Glomerular visceral epithelial cell (primary cell): ENCODE data around the gene ARNT2.

Experiments
- DNase-seq: peaks from one replicate; pipeline ENCODE4 v3.0.0-alpha.2; 2016; ENCODE audit errors: extremely low spot score

Gene ARNT2

DNA sequence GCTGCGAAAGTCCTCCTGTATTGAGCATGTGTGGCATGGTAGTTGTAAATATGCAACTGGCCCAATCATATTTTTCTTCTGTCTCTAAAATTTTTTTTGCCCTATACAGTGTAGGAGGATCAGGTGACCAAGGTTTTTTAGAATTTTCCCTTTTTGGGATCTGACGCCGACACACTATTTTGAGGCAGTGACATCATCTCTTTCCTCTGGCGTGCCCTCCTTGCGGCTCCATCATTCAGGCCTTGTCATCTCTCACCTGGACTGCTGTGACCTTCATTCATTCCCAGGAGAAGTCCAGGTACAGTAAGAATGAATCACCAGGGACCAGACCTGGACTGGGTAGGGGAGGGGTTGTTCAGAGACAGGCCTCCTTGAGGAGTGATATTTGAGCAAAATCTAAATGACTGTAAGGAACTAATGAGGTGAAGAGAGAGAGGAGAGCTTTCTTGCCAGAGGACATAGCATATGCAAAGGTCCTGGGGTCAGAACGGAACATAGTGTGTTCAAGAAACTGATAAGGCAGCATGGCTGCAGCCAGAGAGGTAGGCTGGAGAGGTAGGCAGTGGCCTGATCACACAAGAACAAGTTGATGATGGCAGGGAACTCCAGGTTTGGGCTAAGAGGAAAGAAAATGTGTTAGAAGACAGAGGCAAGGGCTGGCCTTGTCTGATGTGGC, 38.7 kb downstream of the ARNT2 start:
- DNase-seq: no peak

GRCh38 chr15:80444680-80445251, 40.6 kb downstream of the ARNT2 start:
- DNase-seq: no peak

GRCh38 chr15:80445300-80446041, 41.3 kb downstream of the ARNT2 start:
- no peak for DNase-seq

DNA sequence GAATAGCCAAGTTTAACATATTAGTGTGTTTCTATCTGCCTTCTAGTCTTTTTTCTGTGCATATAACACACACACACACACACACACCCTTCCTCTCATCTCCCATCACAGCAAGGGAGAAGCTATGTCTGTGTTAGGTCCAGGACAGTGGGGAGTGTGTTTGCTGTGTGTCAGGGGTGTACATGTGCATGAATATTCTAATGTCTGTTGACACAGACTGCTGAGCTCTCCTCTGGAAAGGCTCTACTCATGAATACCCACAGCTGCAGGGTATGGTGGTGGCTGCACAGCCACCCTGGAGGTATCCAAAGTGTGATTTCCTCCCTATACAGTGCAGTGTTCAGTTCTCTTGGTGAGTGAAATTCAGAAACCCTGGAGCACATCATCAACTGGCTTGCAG, 42.9 kb downstream of the ARNT2 start:
- no peak for DNase-seq

- DNase-seq: no peak
Measured at GRCh38 chr15:80449825-80450224, 45.6 kb downstream of the ARNT2 start.

GRCh38 chr15:80450811-80451321, 46.7 kb downstream of the ARNT2 start:
- DNase-seq: no peak

DNA sequence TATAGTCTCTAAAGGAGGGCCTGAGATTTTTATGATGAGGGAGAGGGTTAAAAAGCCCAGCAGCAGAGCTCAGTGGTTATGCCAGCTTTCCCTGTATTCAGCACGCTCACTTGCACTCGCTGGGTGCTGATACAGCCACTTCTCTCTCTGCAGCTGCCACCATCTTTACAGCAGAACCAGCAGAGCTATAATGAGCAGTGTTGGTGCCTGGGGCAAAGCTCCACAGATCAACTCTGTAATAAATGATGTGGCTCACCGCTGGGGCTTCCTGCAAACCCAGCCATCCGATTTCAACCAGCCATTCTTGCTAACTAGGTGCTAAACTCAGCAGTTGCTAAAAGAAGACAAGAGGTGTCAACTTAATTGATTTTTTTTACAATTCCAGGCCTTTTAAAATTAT, 48.0 kb downstream of the ARNT2 start:
- no peak for DNase-seq

DNA sequence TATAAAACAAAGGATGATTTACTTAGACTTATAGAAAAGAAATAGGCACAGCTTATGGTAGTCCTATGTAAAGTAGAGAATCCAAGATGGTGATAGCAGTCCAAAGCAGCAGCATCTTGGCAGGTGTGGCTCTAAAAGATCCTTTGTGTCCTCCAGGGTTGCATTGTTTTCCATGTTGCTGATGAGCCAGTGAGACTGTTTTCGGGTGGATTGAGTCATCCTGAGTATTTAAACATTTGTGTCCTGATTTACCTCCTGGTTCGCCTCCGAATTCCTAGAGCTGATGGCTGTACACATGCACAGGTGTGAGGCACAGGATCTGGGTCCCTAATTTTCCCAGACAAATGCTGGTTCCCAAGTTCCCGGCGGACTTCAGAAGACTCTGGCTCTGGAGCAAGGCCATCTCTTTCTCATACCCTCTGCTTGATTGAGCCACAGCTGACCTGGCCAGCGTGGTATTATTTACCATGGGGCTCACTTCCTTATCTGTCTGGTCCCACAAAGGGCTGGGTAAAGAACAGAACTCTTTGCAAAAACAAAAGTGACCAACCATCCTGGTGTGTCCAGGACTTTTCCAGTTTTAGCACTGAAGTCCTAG, 51.0 kb downstream of the ARNT2 start:
- no peak for DNase-seq

DNA sequence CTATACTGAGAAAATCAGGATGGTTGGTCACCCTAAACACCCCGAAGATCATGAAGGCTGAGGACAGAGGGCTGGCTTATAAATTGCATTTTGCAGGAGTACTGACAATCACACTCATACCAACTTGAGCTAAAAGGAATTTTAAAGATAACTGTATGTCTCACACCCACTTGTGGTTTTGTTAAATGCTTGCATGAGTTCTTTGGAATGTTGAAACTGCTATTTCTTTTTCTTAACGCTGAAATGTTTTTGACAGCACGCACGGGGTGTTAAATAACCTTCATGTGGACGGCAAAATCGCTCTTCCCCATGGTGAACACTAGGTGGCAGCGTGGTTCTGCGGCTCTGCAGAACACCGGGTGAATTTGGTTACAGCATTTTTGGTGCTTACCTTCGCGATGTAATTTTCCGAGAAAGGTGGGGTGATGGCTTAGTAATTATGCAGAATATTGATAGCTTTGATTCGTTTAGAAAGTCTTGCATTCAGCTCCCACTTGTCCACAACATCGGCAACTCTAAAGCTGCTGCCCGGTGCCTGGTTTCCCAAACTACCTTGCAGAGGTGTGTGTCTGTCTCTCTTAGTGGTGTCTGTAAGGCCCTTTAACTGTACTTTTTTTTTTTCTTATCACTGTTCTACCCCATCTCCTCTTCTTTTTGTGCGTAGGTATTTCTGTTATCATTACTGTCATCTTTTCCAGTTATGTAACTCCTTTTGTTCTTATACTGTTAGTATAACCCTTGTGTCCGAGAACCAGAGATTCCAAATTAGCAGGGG, 51.7 kb downstream of the ARNT2 start:
- DNase-seq: peak; percentile 92

- DNase-seq: no peak
Measured at GRCh38 chr15:80456517-80457492, 52.6 kb downstream of the ARNT2 start.

GRCh38 chr15:80457896-80458295, 53.7 kb downstream of the ARNT2 start:
- DNase-seq: no peak

DNA sequence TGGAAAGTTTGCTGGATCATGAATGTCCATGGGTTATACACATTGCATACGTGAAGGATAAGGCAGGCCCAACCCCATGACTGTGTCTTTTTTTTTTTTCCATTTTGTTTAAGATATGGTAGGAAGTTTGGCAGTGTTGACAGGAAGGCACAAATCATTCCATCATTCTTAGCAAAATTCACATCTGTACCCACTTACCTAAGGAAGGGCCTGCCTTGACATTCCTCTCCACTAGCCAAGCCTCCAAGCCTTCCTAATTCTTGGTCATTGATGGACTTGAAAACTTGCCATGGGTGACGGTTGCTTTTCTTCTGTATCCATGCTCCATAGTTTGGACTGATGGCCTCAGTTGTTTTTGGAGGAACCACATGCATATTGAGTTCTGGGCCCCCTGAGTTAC, 54.4 kb downstream of the ARNT2 start:
- no peak for DNase-seq

GRCh38 chr15:80459380-80459779, 55.2 kb downstream of the ARNT2 start:
- no peak for DNase-seq

- DNase-seq: no peak
Measured at GRCh38 chr15:80459818-80460217, 55.6 kb downstream of the ARNT2 start.

GRCh38 chr15:80461356-80462095, 57.3 kb downstream of the ARNT2 start:
- DNase-seq: peak; percentile 64

DNA sequence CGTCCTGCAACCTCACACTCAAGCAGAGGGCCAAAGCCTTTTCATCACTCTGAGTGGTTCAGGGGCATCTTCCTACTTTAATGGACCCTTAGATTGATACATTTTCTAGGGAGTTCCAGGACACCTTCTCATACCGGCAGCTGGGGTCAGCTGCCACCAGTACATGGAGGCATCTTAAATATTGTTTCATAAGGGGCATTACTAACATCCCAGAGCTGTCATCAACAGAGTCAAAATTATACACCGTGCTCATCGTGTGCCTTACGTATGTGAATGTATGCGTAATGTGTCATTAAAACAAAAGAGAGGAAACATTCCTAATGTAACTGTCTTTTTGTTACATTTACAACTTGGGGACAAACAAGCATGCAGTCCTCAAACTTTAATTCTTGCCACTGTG, 57.9 kb downstream of the ARNT2 start:
- DNase-seq: no peak

DNA sequence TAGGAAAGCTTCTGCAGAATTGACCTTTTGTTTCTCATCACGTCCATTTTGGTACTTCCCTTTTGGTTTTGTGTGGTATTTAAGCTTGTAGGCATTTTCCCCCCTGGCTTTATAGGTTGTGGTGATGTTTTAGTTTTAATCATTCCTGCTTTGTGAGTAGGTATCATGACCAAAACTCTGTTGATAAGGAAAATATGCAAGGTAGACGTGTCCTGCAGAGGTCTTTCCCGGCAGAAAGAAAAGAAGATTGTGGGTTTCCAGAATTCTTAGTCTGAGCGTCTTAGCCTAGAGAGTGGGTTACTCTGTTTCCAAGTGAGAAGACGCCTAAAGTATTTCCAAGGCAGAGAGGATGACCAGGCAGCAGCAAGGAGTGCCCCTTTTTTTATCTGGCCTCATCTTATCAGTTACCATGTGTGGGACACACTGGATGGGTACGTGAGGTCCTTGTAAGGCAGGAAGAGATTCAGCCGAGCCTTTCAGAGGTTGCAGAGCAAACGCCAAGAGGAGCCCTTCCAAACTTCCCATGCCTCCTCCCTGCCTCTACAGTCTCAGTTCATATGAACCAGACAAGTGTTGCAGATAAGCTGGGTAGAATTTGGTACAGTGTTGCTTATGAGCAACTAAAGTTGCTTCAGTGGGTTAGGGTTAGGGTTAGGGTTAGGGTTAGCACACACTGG, 58.8 kb downstream of the ARNT2 start:
- DNase-seq: no peak

GRCh38 chr15:80464951-80465625, 60.9 kb downstream of the ARNT2 start:
- DNase-seq: no peak

DNA sequence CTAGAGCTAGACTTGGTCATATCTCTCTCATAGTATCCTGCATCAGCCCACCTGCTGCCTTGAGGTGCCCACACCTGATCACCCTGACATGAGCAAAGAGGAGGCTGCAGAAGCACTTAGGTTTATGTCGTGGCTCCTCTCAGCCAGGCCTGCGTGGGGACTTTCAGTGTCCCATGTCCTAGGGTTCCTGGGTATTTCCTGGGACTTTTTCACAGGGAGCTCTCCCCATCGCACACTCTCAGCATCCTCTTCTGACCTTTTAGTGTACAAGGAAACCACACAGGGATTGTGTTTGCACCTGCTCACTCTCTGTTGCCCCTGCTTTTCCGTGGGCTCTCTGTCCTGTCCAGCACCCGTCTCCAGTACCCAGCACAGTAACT, 61.4 kb downstream of the ARNT2 start:
- DNase-seq: no peak
